Left ventricle myocardium inferior (tissue), 1 donor: ENCODE data around the gene SORCS2. TPM values are rescaled to one million over a fixed set of nuclear protein-coding genes. Genes with fewer than 3 reads are reported as not detected.

ENCODE experiments used
- DNase-seq: peaks from one replicate; pipeline ENCODE4 v3.0.0-alpha.2; 2020
- H3K27ac ChIP-seq: fragments of 200-600 bp; replicated peaks from 2 replicates; pipeline ENCODE4 v1.8.0; 2021
- H3K27me3 ChIP-seq: fragments of 200-600 bp; 2 replicates; pipeline ENCODE4 v1.8.0; 2021; ENCODE audit warnings: low read depth
- H3K36me3 ChIP-seq: fragments of 200-600 bp; 2 replicates; pipeline ENCODE4 v1.8.0; 2021
- H3K4me1 ChIP-seq: fragments of 200-600 bp; 2 replicates; pipeline ENCODE4 v1.8.0; 2021
- H3K4me3 ChIP-seq: fragments of 200-600 bp; 2 replicates; pipeline ENCODE4 v1.8.0; 2021; ENCODE audit warnings: mild to moderate bottlenecking, moderate library complexity
- H3K9me3 ChIP-seq: fragments of 200-600 bp; replicated peaks from 2 replicates; pipeline ENCODE4 v1.8.0; 2021
- CTCF ChIP-seq: fragments of 200-600 bp; IDR thresholded peaks from 2 replicates; pipeline ENCODE4 v1.8.0; 2021; ENCODE audit warnings: antibody characterized with exemption, mild to moderate bottlenecking, borderline replicate concordance
- intact Hi-C: fragments of 100-400 bp; cut with micrococcal nuclease; formaldehyde crosslinking; loops from one replicate; pipeline ENCODE4 v1.11.0; 2022
- total RNA-seq: library from RNA; stranded (reverse); fragmentation: NEBNext Ultra II Directional; extraction: Animal tissue kit (Norgen Biotek cat#: 25700); gene quantifications from one replicate; pipeline ENCODE4 v1.2.1, GENCODE V29; 2021
- donor health status: DM: no; HTN: yes; CAD: no; lungs with severe emphysema.

Gene SORCS2
- total RNA-seq, 1 donor from 2014 or later = 1.2 TPM

- Histone ChIP-seq H3K27ac (no peak overlapping the region), H3K9me3 (no peaks in the 10 kb centered on the region), H3K4me1 (no peaks in the 10 kb centered on the region), H3K36me3 (no peaks in the 10 kb centered on the region), H3K27me3 (peaks cover 52% of the 10 kb centered on the region), H3K4me3 (no peak overlapping the region)
- no peak for DNase-seq
- intact Hi-C loops = no loop called here
- no peak for TF ChIP-seq CTCF
Observed at GRCh38 chr4:7649741-7650531, 457.6 kb downstream of the SORCS2 start.

- intact Hi-C loops = no loop called here
- H3K36me3 ChIP-seq = no peaks in the 10 kb centered on the region
- peaks cover 52% of the 10 kb centered on the region for H3K27me3 ChIP-seq
- H3K9me3 ChIP-seq = no peaks in the 10 kb centered on the region
- DNase-seq = no peak
- no peak overlapping the region for H3K27ac ChIP-seq
- no peak overlapping the region for H3K4me3 ChIP-seq
- TF ChIP-seq CTCF = no peak
- no peaks in the 10 kb centered on the region for H3K4me1 ChIP-seq
Observed at GRCh38 chr4:7650606-7651385, 458.5 kb downstream of the SORCS2 start.

GRCh38 chr4:7651461-7651921, 459.2 kb downstream of the SORCS2 start:
- DNase-seq = no peak
- no peaks in the 10 kb centered on the region for H3K4me1 ChIP-seq
- no peak for TF ChIP-seq CTCF

GRCh38 chr4:7652006-7652405, 459.7 kb downstream of the SORCS2 start:
- Histone ChIP-seq H3K36me3 (no peaks in the 10 kb centered on the region), H3K4me1 (no peaks in the 10 kb centered on the region), H3K4me3 (no peak overlapping the region), H3K9me3 (no peaks in the 10 kb centered on the region), H3K27me3 (peaks cover 56% of the 10 kb centered on the region), H3K27ac (no peak overlapping the region)
- DNase-seq = no peak
- no peak for TF ChIP-seq CTCF
- intact Hi-C loops = no loop called here

More at GRCh38 chr4:7651461-7651921, 459.2 kb downstream of the SORCS2 start:
- H3K9me3 ChIP-seq = no peaks in the 10 kb centered on the region
- H3K27ac ChIP-seq = no peak overlapping the region
- intact Hi-C loops = no loop called here
- no peaks in the 10 kb centered on the region for H3K36me3 ChIP-seq
- peaks cover 54% of the 10 kb centered on the region for H3K27me3 ChIP-seq
- H3K4me3 ChIP-seq = no peak overlapping the region

GRCh38 chr4:7652451-7652881, 460.1 kb downstream of the SORCS2 start:
- Histone ChIP-seq H3K36me3 (no peaks in the 10 kb centered on the region), H3K27me3 (peaks cover 54% of the 10 kb centered on the region), H3K4me3 (no peak overlapping the region), H3K27ac (no peak overlapping the region), H3K9me3 (no peaks in the 10 kb centered on the region), H3K4me1 (no peaks in the 10 kb centered on the region)
- intact Hi-C loops = no loop called here
- DNase-seq = no peak
- TF ChIP-seq CTCF = no peak
